ENCODE data around the gene CCL1. TPM values are rescaled to one million over a fixed set of nuclear protein-coding genes. Genes with fewer than 3 reads are reported as not detected.

Gene CCL1
- total RNA-seq, 2 donors from 2014 or later: not detected

Other genes starting within 250 kb of the CCL1 start
- gene CCL2, start 107.9 kb downstream of the CCL1 start, total RNA-seq: 10 to 100 TPM; 34.0 to 49.8 TPM
- gene CCL7, start 93.0 kb downstream of the CCL1 start, total RNA-seq: not detected
- not detected for gene CCL11, start 77.5 kb downstream of the CCL1 start, total RNA-seq
- not detected for gene CCL8, start 43.8 kb downstream of the CCL1 start, total RNA-seq
- not detected for gene CCL13, start 6.8 kb downstream of the CCL1 start, total RNA-seq
- not detected for gene TMEM132E, start 216.3 kb upstream of the CCL1 start, total RNA-seq

Data from body of pancreas (tissue), 2 donors.